Ascending aorta (tissue), 2 donors: ENCODE data around the gene SSH2. TPM values are rescaled to one million over a fixed set of nuclear protein-coding genes. Genes with fewer than 3 reads are reported as not detected.
A peak's percentile ranks its signal among the peaks of the same experiment; 100 is the strongest.

Experiments
- DNase-seq, 2 donors: peaks; one replicate each; pipeline ENCODE4 v3.0.0-alpha.2; 2019; ENCODE audit warnings: low spot score in 2 of 2
- H3K27ac ChIP-seq, 2 donors: fragments of 200-600 bp; sonication (generic); one replicate each; pipeline ENCODE4 v1.5.1; 2016 to 2017; ENCODE audit warnings: mild to moderate bottlenecking in 1 of 2
- H3K27me3 ChIP-seq: fragments of 200-600 bp; sonication (generic); one replicate; pipeline ENCODE4 v1.5.1; 2017
- H3K36me3 ChIP-seq, 2 donors: fragments of 200-600 bp; sonication (generic); one replicate each; pipeline ENCODE4 v1.5.1; 2016
- H3K4me1 ChIP-seq, 2 donors: fragments of 200-600 bp; sonication (generic); one replicate each; pipeline ENCODE4 v1.5.1; 2016 to 2017; ENCODE audit warnings: mild to moderate bottlenecking in 1 of 2
- H3K4me3 ChIP-seq, 2 donors: fragments of 200-600 bp; sonication (generic); one replicate each; pipeline ENCODE4 v1.5.1; 2016 to 2017; ENCODE audit warnings: mild to moderate bottlenecking in 1 of 2
- H3K9me3 ChIP-seq, 2 donors: fragments of 200-600 bp; sonication (generic); one replicate each; pipeline ENCODE4 v1.5.1; 2016
- CTCF ChIP-seq, 3 experiments: fragments of 200-600 bp in 2 of 3; fragments of 450-650 bp in 1 of 3; sonication (generic) in 2 of 3; IDR thresholded peaks; one replicate each; pipeline ENCODE4 v1.5.1; 2016 to 2019; ENCODE audit warnings: antibody characterized with exemption in 3 of 3, mild to moderate bottlenecking in 1 of 3, moderate library complexity in 1 of 3
- intact Hi-C: fragments of 100-400 bp; cut with DNase I; formaldehyde crosslinking; loops from one replicate; pipeline ENCODE4 v1.15.1; 2023
- total RNA-seq: library from RNA; depleted of rRNA; stranded (reverse); fragments of >200 nt; gene quantifications from one replicate; pipeline ENCODE4 v1.1.0, GENCODE V29; 2016

SSH2 gene
- total RNA-seq, 1 donor from 2014 or later: 7.9 TPM

DNA sequence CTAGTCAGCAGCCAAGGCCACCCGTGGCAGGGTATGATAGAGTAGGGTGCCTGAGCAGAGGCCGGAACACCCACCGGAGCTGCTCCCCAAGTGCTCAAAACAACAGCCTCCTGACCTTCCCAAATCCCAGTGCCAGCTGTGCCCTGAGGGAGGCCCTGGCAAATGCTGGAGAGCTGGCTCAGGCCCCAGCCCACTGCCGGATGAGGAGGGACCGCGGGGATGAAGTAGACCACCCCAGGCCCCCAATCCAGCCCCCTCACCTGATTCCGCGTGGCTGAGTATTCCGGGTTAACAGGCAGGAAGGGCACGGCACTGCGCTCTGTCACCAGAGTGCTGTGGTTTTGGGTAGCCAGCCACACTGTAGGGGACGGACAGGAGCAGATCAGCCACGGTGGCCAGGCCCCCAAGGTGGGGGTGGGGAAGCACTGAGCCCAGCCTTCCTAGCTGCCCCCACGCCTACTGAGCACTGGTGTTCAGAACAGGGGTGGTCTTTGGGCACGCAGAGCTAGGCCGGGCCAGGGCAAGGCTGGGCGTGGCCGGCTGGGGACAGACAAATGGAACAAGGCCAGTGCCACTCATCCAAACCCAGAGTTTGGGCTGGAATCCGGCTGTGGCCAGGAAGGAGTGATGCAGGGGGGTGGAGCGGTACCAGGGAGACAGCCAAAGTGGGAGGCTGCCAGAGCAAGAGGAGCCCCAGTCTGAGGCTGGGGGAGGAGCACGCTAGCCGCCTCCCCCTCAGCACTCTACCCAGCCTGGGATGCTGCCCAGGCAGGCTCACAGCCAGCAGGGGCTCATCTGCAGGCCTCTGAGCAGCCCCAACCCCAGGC lies 352.4 kb downstream of the SSH2 start:
- H3K4me1 ChIP-seq: peaks cover 4 to 8% of the 10 kb centered on the region in 2 donors
- H3K4me3 ChIP-seq: no peak overlapping the region
- intact Hi-C loops: no loop called here
- peaks cover 47 to 71% of the 10 kb centered on the region in 2 donors for H3K36me3 ChIP-seq
- peak in 1 of 2 donors; percentile 72 for DNase-seq
- H3K9me3 ChIP-seq: no peaks in the 10 kb centered on the region
- no peaks in the 10 kb centered on the region for H3K27me3 ChIP-seq
- TF ChIP-seq CTCF (IDR thresholded peaks at IDR 0.05): no peak
- H3K27ac ChIP-seq: peak overlapping the region; percentile 25 to 49

DNA sequence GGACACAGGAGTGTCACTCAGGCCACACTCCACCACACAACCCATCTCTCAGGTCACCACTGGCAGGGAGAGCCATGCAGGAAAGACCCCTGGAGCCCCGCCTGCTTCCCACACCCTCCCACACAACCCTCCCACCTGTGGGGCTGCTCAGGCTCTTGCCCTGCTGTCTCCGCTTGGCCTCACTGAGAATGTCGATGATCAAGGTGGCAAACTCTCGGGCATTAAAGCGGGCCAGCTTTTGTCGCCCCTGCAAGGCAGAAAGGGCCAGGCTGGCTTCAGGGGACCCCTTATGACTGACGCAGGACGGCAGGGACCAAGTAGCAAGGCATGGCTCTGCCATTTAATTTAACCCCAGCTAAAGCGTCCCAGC lies 353.0 kb downstream of the SSH2 start:
- H3K9me3 ChIP-seq: no peaks in the 10 kb centered on the region
- no peak for TF ChIP-seq CTCF (IDR thresholded peaks at IDR 0.05)
- peak in 1 of 2 donors; percentile 54 for DNase-seq
- peaks cover 47 to 65% of the 10 kb centered on the region in 2 donors for H3K36me3 ChIP-seq
- intact Hi-C loops: no loop called here
- no peak overlapping the region for H3K4me3 ChIP-seq
- H3K27me3 ChIP-seq: no peaks in the 10 kb centered on the region
- H3K4me1 ChIP-seq: peaks cover 10 to 14% of the 10 kb centered on the region in 2 donors
- H3K27ac ChIP-seq: peak overlapping the region; percentile 25 to 49

- no peaks in the 10 kb centered on the region for H3K27me3 ChIP-seq
- no peaks in the 10 kb centered on the region for H3K9me3 ChIP-seq
- intact Hi-C loops: no loop called here
- H3K4me3 ChIP-seq: no peak overlapping the region
- no peak for TF ChIP-seq CTCF (IDR thresholded peaks at IDR 0.05)
- H3K4me1 ChIP-seq: peaks cover 11 to 17% of the 10 kb centered on the region in 2 donors
- H3K27ac ChIP-seq: no peak overlapping the region
- peak in 1 of 2 donors; percentile 57 for DNase-seq
- peaks cover 42 to 60% of the 10 kb centered on the region in 2 donors for H3K36me3 ChIP-seq
Measured at GRCh38 chr17:29576214-29577000, 353.6 kb downstream of the SSH2 start.

Other genes with a start within 250 kb of the SSH2 start
- gene EFCAB5, start 11.4 kb upstream of the SSH2 start, total RNA-seq: 1.1 TPM
- 5.1 TPM for gene NSRP1, start 186.6 kb upstream of the SSH2 start, total RNA-seq